ENCODE measurements around the gene FARS2. TPM values are rescaled to one million over a fixed set of nuclear protein-coding genes. Genes with fewer than 3 reads are reported as not detected.

FARS2 gene
- total and polyA plus RNA-seq, 2 donors (not counting 1 experiment from before 2014, with no cell fraction given): 33.0 to 35.5 TPM

- Histone ChIP-seq H3K79me2 (ENCODE audit: control insufficient read depth, insufficient read depth, low read length) (no peaks in the 10 kb centered on the region), H3K27me3 (replicated peaks in 1 of 4; ENCODE audit: control extremely low read depth in 1 of 4, control insufficient read depth in 3 of 4, insufficient read depth in 4 of 4, low read length in 3 of 4) (no peaks in the 10 kb centered on the region), H4K20me1 (ENCODE audit: control insufficient read depth, insufficient read depth, low read length, poor library complexity, severe bottlenecking) (no peaks in the 10 kb centered on the region), H3K4me2 (replicated peaks; ENCODE audit: low read depth, low read length, poor library complexity, severe bottlenecking) (no peak overlapping the region), H3K4me1 (ENCODE audit: control insufficient read depth in 2 of 2, insufficient read depth in 2 of 2, low read length in 2 of 2) (no peaks in the 10 kb centered on the region), H3K9ac (ENCODE audit: low read length) (no peak overlapping the region), H3K36me3 (replicated peaks in 1 of 2; ENCODE audit: control extremely low read depth in 1 of 2, control insufficient read depth in 1 of 2, extremely low read depth in 1 of 2, insufficient read depth in 2 of 2, low read length in 1 of 2) (no peaks in the 10 kb centered on the region), H3K27ac (ENCODE audit: low read length in 2 of 2) (no peak overlapping the region), H2AFZ (ENCODE audit: insufficient read depth, low read depth, low read length, poor library complexity, severe bottlenecking) (no peak overlapping the region), H3K4me3 (ENCODE audit: control extremely low read depth in 1 of 5, extremely low read depth in 1 of 5, insufficient read depth in 1 of 5, low read depth in 2 of 5, low read length in 4 of 5) (no peak overlapping the region), H3K9me3 (ENCODE audit: control extremely low read depth in 1 of 3, control insufficient read depth in 2 of 3, insufficient read depth in 1 of 3, low read length in 2 of 3) (no peaks in the 10 kb centered on the region)
- ChIA-PET POLR2A (no interaction called here), CTCF (interaction anchor here (4.4 kb wide), 1 partner anchor 10 kb away, joined by 25 read pairs; no protein-coding TSS in a partner anchor)
- DNase-seq (no peak), ATAC-seq (ENCODE audit: low read depth) (no peak)
- H3K27me3 Mint-ChIP-seq: no peaks in the 10 kb centered on the region
- H3K4me3 Mint-ChIP-seq: no peak overlapping the region
- TF ChIP-seq CTCF (IDR thresholded peaks at IDR 0.05) (no peak), EZH2 (IDR thresholded peaks at IDR 0.05; ENCODE audit: borderline replicate concordance, insufficient read depth, low read depth, low read length, poor library complexity, severe bottlenecking) (no peak)
- H3K27ac Mint-ChIP-seq: no peak overlapping the region
- intact Hi-C loops (cut with micrococcal nuclease): no loop called here
- peaks cover 2% of the 10 kb centered on the region for H3K4me1 Mint-ChIP-seq
- 95% methylated on average over 4 of the region's 8 CpGs for WGBS (ENCODE audit: insufficient coverage)
- H3K9me3 Mint-ChIP-seq (ENCODE audit: insufficient read depth): no peaks in the 10 kb centered on the region
These were observed 219.7 kb downstream of the FARS2 start for GRCh38 chr6:5481033-5481432.

DNA sequence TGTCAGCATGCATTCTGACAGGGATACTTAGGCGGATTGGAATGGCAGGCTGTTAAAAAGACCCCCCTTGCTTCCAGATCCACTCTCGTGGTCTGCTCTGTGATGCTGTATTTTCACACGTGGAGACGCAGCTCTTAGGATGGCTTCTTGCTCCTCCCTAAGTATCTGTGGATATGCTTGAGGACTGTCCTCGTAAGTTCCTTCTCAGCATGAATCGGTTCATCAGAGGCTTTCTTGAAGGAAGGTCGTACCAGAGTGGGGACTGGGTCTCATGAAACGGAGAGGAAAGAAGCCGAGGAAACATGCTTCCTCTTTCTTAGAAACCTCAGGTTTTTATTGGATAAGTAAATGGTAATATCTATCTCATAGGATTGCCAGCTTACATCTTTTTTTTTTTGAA is 220.4 kb downstream of the FARS2 start:
- no peaks in the 10 kb centered on the region for H3K9me3 Mint-ChIP-seq (ENCODE audit: insufficient read depth)
- no peak for ATAC-seq (ENCODE audit: low read depth)
- POLR2A ChIA-PET: no interaction called here
- H3K36me3 ChIP-seq (replicated peaks in 1 of 2; ENCODE audit: control extremely low read depth in 1 of 2, control insufficient read depth in 1 of 2, extremely low read depth in 1 of 2, insufficient read depth in 2 of 2, low read length in 1 of 2): no peaks in the 10 kb centered on the region
- H3K4me1 Mint-ChIP-seq: peaks cover 5% of the 10 kb centered on the region
- no peak for DNase-seq
- no peak overlapping the region for H2AFZ ChIP-seq (ENCODE audit: insufficient read depth, low read depth, low read length, poor library complexity, severe bottlenecking)
- intact Hi-C loops (cut with micrococcal nuclease): no loop called here
- H3K4me1 ChIP-seq (ENCODE audit: control insufficient read depth in 2 of 2, insufficient read depth in 2 of 2, low read length in 2 of 2): no peaks in the 10 kb centered on the region
- no peaks in the 10 kb centered on the region for H3K27me3 Mint-ChIP-seq
- 59% methylated on average over 5 of the region's 9 CpGs for WGBS (ENCODE audit: insufficient coverage)
- no peaks in the 10 kb centered on the region for H3K79me2 ChIP-seq (ENCODE audit: control insufficient read depth, insufficient read depth, low read length)
- H3K9me3 ChIP-seq (ENCODE audit: control extremely low read depth in 1 of 3, control insufficient read depth in 2 of 3, insufficient read depth in 1 of 3, low read length in 2 of 3): no peaks in the 10 kb centered on the region
- H3K27ac Mint-ChIP-seq: no peak overlapping the region
- H3K9ac ChIP-seq (ENCODE audit: low read length): no peak overlapping the region
- no peak overlapping the region for H3K4me3 Mint-ChIP-seq
- no peak overlapping the region for H3K27ac ChIP-seq (ENCODE audit: low read length in 2 of 2)
- no peaks in the 10 kb centered on the region for H4K20me1 ChIP-seq (ENCODE audit: control insufficient read depth, insufficient read depth, low read length, poor library complexity, severe bottlenecking)
- no peak overlapping the region for H3K4me2 ChIP-seq (replicated peaks; ENCODE audit: low read depth, low read length, poor library complexity, severe bottlenecking)
- CTCF ChIA-PET: interaction anchor here (4.4 kb wide), 1 partner anchor 11 kb away, joined by 25 read pairs; no protein-coding TSS in a partner anchor
- H3K4me3 ChIP-seq (ENCODE audit: control extremely low read depth in 1 of 5, extremely low read depth in 1 of 5, insufficient read depth in 1 of 5, low read depth in 2 of 5, low read length in 4 of 5): no peak overlapping the region
- TF ChIP-seq CTCF (IDR thresholded peaks at IDR 0.05) (no peak), EZH2 (IDR thresholded peaks at IDR 0.05; ENCODE audit: borderline replicate concordance, insufficient read depth, low read depth, low read length, poor library complexity, severe bottlenecking) (no peak)
- no peaks in the 10 kb centered on the region for H3K27me3 ChIP-seq (replicated peaks in 1 of 4; ENCODE audit: control extremely low read depth in 1 of 4, control insufficient read depth in 3 of 4, insufficient read depth in 4 of 4, low read length in 3 of 4)
